Peyer's patch (tissue), 4 donors: Measurements from ENCODE around the gene C1orf210. TPM values are rescaled to one million over a fixed set of nuclear protein-coding genes. Genes with fewer than 3 reads are reported as not detected.

Experiments
- DNase-seq, 3 donors: peaks; one replicate each; pipeline ENCODE4 v3.0.0-alpha.2; 2017 to 2019
- H3K27ac ChIP-seq, 4 donors: fragments of 200-600 bp; sonication (generic); one replicate each; pipeline ENCODE4 v1.5.1; 2016 to 2019
- H3K27me3 ChIP-seq, 2 donors: fragments of 200-600 bp; sonication (generic); one replicate each; pipeline ENCODE4 v1.5.1; 2019
- H3K36me3 ChIP-seq, 3 donors: fragments of 200-600 bp; sonication (generic); one replicate each; pipeline ENCODE4 v1.5.1; 2016 to 2019
- H3K4me1 ChIP-seq, 4 donors: fragments of 200-600 bp; sonication (generic); one replicate each; pipeline ENCODE4 v1.5.1; 2016 to 2019
- H3K4me3 ChIP-seq, 4 donors: fragments of 200-600 bp; sonication (generic); 1 replicate in 3 of 4; 2 replicates in 1 of 4; pipeline ENCODE4 v1.5.1; 2016 to 2019; ENCODE audit warnings: mild to moderate bottlenecking in 1 of 4
- H3K9me3 ChIP-seq, 4 donors: fragments of 200-600 bp; sonication (generic); one replicate each; pipeline ENCODE4 v1.5.1; 2016 to 2019; ENCODE audit warnings: mild to moderate bottlenecking in 1 of 4
- POLR2A ChIP-seq, 2 donors: fragments of 450-650 bp; IDR thresholded peaks; one replicate each; pipeline ENCODE4 v1.5.1; 2017; ENCODE audit warnings: antibody characterized with exemption in 2 of 2, mild to moderate bottlenecking in 2 of 2, moderate library complexity in 2 of 2
- total RNA-seq, 4 donors: library from RNA; depleted of rRNA; stranded (reverse); fragments of >200 nt; gene quantifications; one replicate each; pipeline ENCODE4 v1.1.0, GENCODE V29; 2016
- TF ChIP-seq, protein P1 (sequence below), 6 experiments: fragments of 450-650 bp in 4 of 6; fragments of 200-600 bp in 2 of 6; sonication (generic) in 1 of 6; IDR thresholded peaks; one replicate each; pipeline ENCODE4 v1.5.1; 2017 to 2019; ENCODE audit warnings: antibody characterized with exemption in 6 of 6, mild to moderate bottlenecking in 3 of 6, moderate library complexity in 1 of 6

Gene C1orf210
- total RNA-seq, 4 donors from 2014 or later, result 4.1 to 80.9 (median 74.4) TPM

DNA sequence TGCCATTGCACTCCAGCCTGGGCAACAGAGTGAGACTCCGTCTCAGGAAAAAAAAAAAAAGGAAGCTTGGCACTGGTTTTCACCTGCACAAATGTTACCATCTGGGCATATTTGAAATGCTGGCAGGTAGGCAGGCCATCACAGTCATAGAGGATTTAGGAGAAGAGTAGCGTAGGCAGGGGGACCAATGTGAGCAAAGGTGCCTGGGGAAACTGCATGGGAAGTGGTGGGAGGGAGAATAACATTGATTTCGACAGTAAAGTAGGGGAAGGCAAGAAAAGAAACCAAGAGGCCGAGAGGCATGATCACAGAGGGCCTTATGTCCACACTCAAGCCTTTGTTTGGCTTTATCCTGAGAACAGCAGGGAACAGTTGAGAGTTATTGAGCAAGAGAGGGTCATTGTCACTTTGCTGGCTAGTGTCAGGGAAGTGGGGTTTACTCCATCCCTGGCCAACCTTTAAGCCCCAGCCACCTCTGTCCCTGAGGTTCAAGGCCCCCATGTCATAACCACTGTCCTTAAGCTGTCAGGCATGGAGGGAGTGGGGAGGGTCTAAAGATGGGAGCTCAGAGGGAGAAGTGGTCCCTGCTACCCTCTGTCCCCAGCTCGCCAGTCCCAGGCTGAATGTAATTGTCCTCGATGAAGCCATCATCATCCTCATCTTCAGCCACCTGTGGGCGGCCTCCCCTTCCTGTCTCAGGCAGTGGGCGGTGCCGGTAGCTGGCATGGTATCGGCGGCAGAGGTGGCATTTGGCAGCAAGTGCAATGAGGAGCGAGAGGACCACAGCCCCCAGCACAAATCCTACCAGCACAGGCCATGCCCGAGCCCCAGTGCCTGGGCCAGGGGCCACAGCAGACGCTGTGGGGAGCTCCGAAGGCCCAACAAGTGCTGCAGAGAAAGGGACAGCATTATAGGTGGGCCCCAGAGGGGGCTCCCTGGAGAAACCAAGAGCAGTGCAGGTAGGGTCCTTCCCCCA is 2.9 kb downstream of the C1orf210 start:
- Histone ChIP-seq H3K4me1 (peaks cover 0 to 8% (median 0%) of the 10 kb centered on the region in 4 donors), H3K27me3 (no peaks in the 10 kb centered on the region), H3K36me3 (peaks cover 0 to 15% (median 0%) of the 10 kb centered on the region in 3 donors), H3K4me3 (no peak overlapping the region), H3K27ac (no peak overlapping the region), H3K9me3 (no peaks in the 10 kb centered on the region)
- DNase-seq, result peak in 2 of 3 donors; percentile 27 to 40
- no peak for TF ChIP-seq POLR2A (IDR thresholded peaks at IDR 0.05)
- TF ChIP-seq, protein P1, sequence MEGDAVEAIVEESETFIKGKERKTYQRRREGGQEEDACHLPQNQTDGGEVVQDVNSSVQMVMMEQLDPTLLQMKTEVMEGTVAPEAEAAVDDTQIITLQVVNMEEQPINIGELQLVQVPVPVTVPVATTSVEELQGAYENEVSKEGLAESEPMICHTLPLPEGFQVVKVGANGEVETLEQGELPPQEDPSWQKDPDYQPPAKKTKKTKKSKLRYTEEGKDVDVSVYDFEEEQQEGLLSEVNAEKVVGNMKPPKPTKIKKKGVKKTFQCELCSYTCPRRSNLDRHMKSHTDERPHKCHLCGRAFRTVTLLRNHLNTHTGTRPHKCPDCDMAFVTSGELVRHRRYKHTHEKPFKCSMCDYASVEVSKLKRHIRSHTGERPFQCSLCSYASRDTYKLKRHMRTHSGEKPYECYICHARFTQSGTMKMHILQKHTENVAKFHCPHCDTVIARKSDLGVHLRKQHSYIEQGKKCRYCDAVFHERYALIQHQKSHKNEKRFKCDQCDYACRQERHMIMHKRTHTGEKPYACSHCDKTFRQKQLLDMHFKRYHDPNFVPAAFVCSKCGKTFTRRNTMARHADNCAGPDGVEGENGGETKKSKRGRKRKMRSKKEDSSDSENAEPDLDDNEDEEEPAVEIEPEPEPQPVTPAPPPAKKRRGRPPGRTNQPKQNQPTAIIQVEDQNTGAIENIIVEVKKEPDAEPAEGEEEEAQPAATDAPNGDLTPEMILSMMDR (IDR thresholded peaks at IDR 0.05), result no peak

DNA sequence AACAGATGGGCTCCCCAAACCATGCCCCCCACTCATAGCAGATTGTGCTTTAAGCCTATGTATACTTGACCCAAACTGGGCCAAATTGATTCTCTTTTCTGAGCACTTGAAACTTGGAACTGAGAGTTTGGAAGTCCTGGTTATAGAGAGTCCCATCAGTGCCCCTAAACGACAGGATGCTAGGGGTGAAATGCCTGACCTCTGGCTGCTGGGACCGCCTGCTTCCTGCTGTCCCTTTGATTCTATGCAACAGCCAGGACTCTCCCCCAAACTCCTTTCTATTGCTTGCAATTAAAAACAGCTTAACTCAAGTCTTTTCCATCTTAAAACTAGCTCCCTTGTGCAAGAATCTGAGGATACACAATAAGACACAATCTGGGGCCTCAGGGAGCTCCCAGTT is 4.7 kb downstream of the C1orf210 start:
- TF ChIP-seq POLR2A (IDR thresholded peaks at IDR 0.05), result no peak

DNA sequence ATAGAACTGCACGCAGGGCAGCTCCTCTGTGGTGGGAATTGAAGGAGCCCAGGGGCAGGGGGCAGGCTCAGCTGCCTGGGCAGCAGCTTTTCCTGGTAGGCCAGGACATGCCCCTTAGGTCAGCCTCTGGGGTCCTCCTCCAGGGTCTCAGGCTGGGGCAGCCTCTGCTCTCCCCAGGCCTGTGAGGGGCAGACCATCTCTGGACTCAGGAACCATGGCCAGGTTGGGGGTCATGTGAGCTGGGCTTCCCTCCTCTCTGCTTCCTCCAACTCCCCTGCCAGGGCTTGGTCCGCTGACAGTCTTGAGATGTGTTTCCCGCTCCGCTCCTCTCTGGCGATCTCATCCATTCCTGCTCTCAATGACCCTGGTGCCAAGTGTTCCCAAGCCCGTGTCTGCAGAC is 5.7 kb downstream of the C1orf210 start:
- TF ChIP-seq, protein P1 (IDR thresholded peaks at IDR 0.05), result no peak
- TF ChIP-seq POLR2A (IDR thresholded peaks at IDR 0.05), result no peak
- DNase-seq, result peak in 1 of 3 donors; percentile 22
- Histone ChIP-seq H3K4me3 (no peak overlapping the region), H3K4me1 (peaks cover 0 to 11% (median 0%) of the 10 kb centered on the region in 4 donors), H3K27me3 (no peaks in the 10 kb centered on the region), H3K9me3 (no peaks in the 10 kb centered on the region), H3K27ac (no peak overlapping the region), H3K36me3 (peaks cover 0 to 15% (median 0%) of the 10 kb centered on the region in 3 donors)

More for the DNA sequence above, 4.7 kb downstream of the C1orf210 start:
- Histone ChIP-seq H3K27me3 (no peaks in the 10 kb centered on the region), H3K36me3 (peaks cover 0 to 15% (median 0%) of the 10 kb centered on the region in 3 donors), H3K27ac (no peak overlapping the region), H3K9me3 (no peaks in the 10 kb centered on the region), H3K4me3 (no peak overlapping the region), H3K4me1 (peaks cover 0 to 8% (median 0%) of the 10 kb centered on the region in 4 donors)
- DNase-seq, result peak in 1 of 3 donors; percentile 3

DNA sequence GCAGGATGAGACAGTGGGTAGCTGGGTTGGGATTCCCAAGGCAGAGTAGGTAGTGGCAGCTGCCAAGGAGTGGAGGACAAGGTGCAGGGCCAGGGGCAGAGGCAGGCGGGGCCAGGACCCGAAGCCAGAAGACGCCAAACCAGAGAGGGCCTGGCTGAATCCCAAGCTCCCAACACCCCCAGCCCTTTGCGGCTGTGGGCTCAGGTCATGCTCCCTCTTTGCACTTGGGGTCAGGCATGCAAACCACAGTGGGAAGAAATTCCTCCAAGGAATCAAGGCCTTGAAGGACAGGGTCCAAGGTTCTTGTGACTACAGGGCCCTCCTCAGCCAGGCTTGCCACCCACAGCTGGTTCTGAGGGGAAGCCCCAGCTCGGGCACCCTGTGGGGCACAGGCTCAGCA is 6.2 kb downstream of the C1orf210 start:
- no peak overlapping the region for H3K4me3 ChIP-seq
- no peaks in the 10 kb centered on the region for H3K27me3 ChIP-seq
- TF ChIP-seq, protein P1 (IDR thresholded peaks at IDR 0.05), result no peak
- no peak for TF ChIP-seq POLR2A (IDR thresholded peaks at IDR 0.05)
- H3K36me3 ChIP-seq, result peaks cover 0 to 15% (median 0%) of the 10 kb centered on the region in 3 donors
- DNase-seq, result no peak
- no peak overlapping the region for H3K27ac ChIP-seq
- H3K9me3 ChIP-seq, result no peaks in the 10 kb centered on the region
- peaks cover 0 to 16% (median 0%) of the 10 kb centered on the region in 4 donors for H3K4me1 ChIP-seq

DNA sequence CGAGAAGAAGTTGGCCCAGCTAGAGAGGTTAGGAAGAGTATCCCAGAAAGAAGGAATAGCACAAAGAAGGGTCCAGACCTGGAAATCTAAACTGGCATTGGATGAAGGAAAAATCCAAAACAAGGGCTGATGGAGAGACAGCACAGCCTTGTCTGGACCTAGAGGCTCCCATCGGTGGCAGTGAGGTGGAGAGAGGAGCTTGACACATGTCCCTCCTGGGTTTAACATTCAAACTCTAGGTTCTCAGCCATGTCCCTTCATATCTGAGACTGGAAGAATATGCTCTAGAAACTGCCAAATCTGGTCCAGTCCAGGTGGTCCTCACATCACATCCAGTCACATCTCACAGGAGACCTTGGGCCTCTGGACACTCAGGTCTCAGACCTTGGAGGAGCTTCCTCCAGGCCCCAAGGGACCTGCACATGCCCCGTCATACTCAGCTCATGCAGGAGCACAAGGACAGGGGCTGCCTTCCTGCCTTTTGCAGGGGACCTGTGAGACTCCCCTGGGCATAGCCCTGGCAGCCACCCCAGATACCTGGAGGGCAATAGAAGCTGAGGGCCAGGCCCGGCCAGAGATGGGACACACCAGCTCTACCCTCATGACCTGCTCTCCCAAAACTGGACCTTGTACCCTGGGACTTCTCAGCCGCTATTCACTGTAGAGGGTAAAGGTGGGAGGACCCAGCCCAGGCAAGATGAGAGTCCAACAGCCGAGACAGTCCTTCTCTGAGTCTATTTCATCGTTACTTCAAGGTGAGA is 8.1 kb downstream of the C1orf210 start:
- H3K4me1 ChIP-seq, result peaks cover 0 to 17% (median 0%) of the 10 kb centered on the region in 4 donors
- peak in 2 of 3 donors; percentile 70 to 72 for DNase-seq
- H3K27ac ChIP-seq, result peak overlapping the region in 1 of 4 donors; percentile 60
- no peaks in the 10 kb centered on the region for H3K27me3 ChIP-seq
- H3K36me3 ChIP-seq, result peaks cover 0 to 9% (median 0%) of the 10 kb centered on the region in 3 donors
- no peak overlapping the region for H3K4me3 ChIP-seq
- TF ChIP-seq, protein P1 (IDR thresholded peaks at IDR 0.05), result no peak
- no peak for TF ChIP-seq POLR2A (IDR thresholded peaks at IDR 0.05)
- H3K9me3 ChIP-seq, result no peaks in the 10 kb centered on the region
